Upper lobe of right lung (tissue), 1 donor: ENCODE data around the gene HDGF. TPM values are rescaled to one million over a fixed set of nuclear protein-coding genes. Genes with fewer than 3 reads are reported as not detected.

Experiments
- ATAC-seq: fragments of 200-7000 bp; cut with Tn5 transposase; one replicate; pipeline ENCODE4 v1.9.1; 2020; ENCODE audit warnings: mild to moderate bottlenecking, moderate library complexity
- DNase-seq: peaks from one replicate; pipeline ENCODE4 v3.0.0-alpha.2; 2020
- H3K27ac ChIP-seq: fragments of 200-600 bp; one replicate; pipeline ENCODE4 v1.8.0; 2022
- H3K27me3 ChIP-seq: fragments of 200-600 bp; one replicate; pipeline ENCODE4 v1.8.0; 2022; ENCODE audit warnings: mild to moderate bottlenecking
- H3K36me3 ChIP-seq: fragments of 200-600 bp; one replicate; pipeline ENCODE4 v1.8.0; 2022
- H3K4me1 ChIP-seq: fragments of 200-600 bp; one replicate; pipeline ENCODE4 v1.8.0; 2022
- H3K4me3 ChIP-seq: fragments of 200-600 bp; one replicate; pipeline ENCODE4 v1.8.0; 2022; ENCODE audit warnings: mild to moderate bottlenecking
- H3K9me3 ChIP-seq: fragments of 200-600 bp; one replicate; pipeline ENCODE4 v1.8.0; 2022
- CTCF ChIP-seq: fragments of 200-600 bp; IDR thresholded peaks from one replicate; pipeline ENCODE4 v1.8.0; 2022; ENCODE audit warnings: antibody characterized with exemption
- intact Hi-C: fragments of 100-400 bp; cut with DNase I; formaldehyde crosslinking; loops from one replicate; pipeline ENCODE4 v1.11.0; 2022
- total RNA-seq: library from RNA; stranded (reverse); fragmentation: NEBNext Ultra II Directional; extraction: Animal tissue kit (Norgen Biotek cat#: 25700); gene quantifications from one replicate; pipeline ENCODE4 v1.2.1, GENCODE V29; 2021
- donor health status: DM: no; HTN: yes; CAD: no; lungs with severe emphysema.

HDGF gene
- total RNA-seq, 1 donor from 2014 or later, result 144 TPM

- DNase-seq (no peak), ATAC-seq (peak; percentile 63)
- TF ChIP-seq CTCF, result peak; percentile 78
- intact Hi-C loops, result no loop called here
- Histone ChIP-seq H3K4me1 (peaks cover 27% of the 10 kb centered on the region), H3K27me3 (peaks cover 44% of the 10 kb centered on the region), H3K27ac (peak overlapping the region; percentile 44), H3K9me3 (no peaks in the 10 kb centered on the region), H3K4me3 (peak overlapping the region; percentile 48), H3K36me3 (no peaks in the 10 kb centered on the region)
Observed at GRCh38 chr1:156705918-156706656, 45.4 kb downstream of the HDGF start.

- H3K27me3 ChIP-seq, result peaks cover 48% of the 10 kb centered on the region
- no peak for DNase-seq
- peak within 1 kb of the TSS; percentile 48 for H3K4me3 ChIP-seq
- peak within 1 kb of the TSS; percentile 44 for H3K27ac ChIP-seq
- peak; percentile 2 for ATAC-seq
- H3K9me3 ChIP-seq, result no peaks in the 10 kb centered on the region
- H3K4me1 ChIP-seq, result peaks cover 27% of the 10 kb centered on the region
- intact Hi-C loops, result no loop called here
- no peak for TF ChIP-seq CTCF
- no peaks in the 10 kb centered on the region for H3K36me3 ChIP-seq
Observed at GRCh38 chr1:156705321-156705917, 46.1 kb downstream of the HDGF start, which contains the start of gene CRABP2. TSS of gene CRABP2 (minus strand) at chr1:156705583. CDS start at chr1:156705446, 137 bp downstream.

- intact Hi-C loops, result no loop called here
- ATAC-seq, result peak; percentile 6
- no peak for DNase-seq
- peaks cover 27% of the 10 kb centered on the region for H3K4me1 ChIP-seq
- peaks cover 48% of the 10 kb centered on the region for H3K27me3 ChIP-seq
- TF ChIP-seq CTCF, result no peak
- H3K9me3 ChIP-seq, result no peaks in the 10 kb centered on the region
- H3K36me3 ChIP-seq, result no peaks in the 10 kb centered on the region
- H3K4me3 ChIP-seq, result peak overlapping the region; percentile 48
- no peak overlapping the region for H3K27ac ChIP-seq
Observed at GRCh38 chr1:156704930-156705320, 46.5 kb downstream of the HDGF start.

GRCh38 chr1:156704166-156704711 lies 47.2 kb downstream of the HDGF start:
- DNase-seq (no peak), ATAC-seq (no peak)
- no peak for TF ChIP-seq CTCF
- Histone ChIP-seq H3K9me3 (no peaks in the 10 kb centered on the region), H3K4me1 (peaks cover 24% of the 10 kb centered on the region), H3K27me3 (peaks cover 48% of the 10 kb centered on the region), H3K36me3 (no peaks in the 10 kb centered on the region), H3K4me3 (no peak overlapping the region), H3K27ac (no peak overlapping the region)
- intact Hi-C loops, result no loop called here

GRCh38 chr1:156703741-156704140 lies 47.7 kb downstream of the HDGF start:
- Histone ChIP-seq H3K27me3 (peaks cover 48% of the 10 kb centered on the region), H3K36me3 (no peaks in the 10 kb centered on the region), H3K27ac (no peak overlapping the region), H3K9me3 (no peaks in the 10 kb centered on the region), H3K4me3 (no peak overlapping the region), H3K4me1 (peaks cover 24% of the 10 kb centered on the region)
- no peak for TF ChIP-seq CTCF
- ATAC-seq, result no peak
- intact Hi-C loops, result no loop called here
- DNase-seq, result no peak
